ENCODE data around the gene ENGASE.
A peak's percentile ranks its signal among the peaks of the same experiment; 100 is the strongest.

The ENGASE gene

DNA sequence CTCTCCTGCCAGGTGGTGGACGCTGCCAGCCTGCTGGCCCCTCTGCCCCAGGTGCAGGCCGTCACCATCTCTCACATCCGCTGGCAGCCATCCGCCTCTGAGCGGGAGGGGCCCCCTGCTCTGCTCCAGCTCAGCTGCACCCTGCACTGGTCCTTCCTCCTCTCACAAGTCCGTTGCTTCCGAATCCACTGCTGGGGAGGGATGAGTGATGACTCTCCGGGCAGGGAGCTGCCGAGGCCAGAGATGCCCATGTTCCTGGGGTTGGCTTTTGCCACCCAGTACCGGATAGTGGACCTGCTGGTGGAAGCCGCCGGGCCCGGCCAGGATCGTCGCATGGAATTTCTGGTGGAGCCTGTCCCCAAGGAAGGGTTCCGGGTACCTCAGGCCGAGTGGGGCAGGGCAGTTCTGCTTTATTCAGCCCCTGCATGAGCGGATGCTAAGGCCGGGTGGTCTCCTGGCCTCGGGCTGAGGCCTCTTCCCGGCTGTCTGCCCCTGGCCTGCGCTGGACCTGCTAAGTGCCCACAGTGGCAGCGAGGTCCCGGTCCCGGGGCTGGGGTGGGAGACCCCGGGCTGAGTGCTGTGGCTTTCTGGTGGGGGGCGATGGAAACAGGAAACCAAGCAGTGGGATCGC, 11.4 kb downstream of the ENGASE start:
- DNase-seq = no peak
- Histone ChIP-seq H3K27me3 (replicated peaks; ENCODE audit: control insufficient read depth, insufficient read depth, low read length, poor library complexity, severe bottlenecking) (no peaks in the 10 kb centered on the region), H3K9me3 (ENCODE audit: control insufficient read depth, low read length) (no peaks in the 10 kb centered on the region), H3K4me1 (ENCODE audit: control insufficient read depth, insufficient read depth, low read length, poor library complexity, severe bottlenecking) (no peaks in the 10 kb centered on the region), H3K36me3 (ENCODE audit: control insufficient read depth, insufficient read depth, low read length) (peaks cover 27% of the 10 kb centered on the region), H3K27ac (ENCODE audit: insufficient read depth, low read length, poor library complexity, severe bottlenecking) (no peak overlapping the region), H3K4me3 (ENCODE audit: insufficient read depth, low read depth, low read length, poor library complexity, severe bottlenecking) (no peak overlapping the region)

DNA sequence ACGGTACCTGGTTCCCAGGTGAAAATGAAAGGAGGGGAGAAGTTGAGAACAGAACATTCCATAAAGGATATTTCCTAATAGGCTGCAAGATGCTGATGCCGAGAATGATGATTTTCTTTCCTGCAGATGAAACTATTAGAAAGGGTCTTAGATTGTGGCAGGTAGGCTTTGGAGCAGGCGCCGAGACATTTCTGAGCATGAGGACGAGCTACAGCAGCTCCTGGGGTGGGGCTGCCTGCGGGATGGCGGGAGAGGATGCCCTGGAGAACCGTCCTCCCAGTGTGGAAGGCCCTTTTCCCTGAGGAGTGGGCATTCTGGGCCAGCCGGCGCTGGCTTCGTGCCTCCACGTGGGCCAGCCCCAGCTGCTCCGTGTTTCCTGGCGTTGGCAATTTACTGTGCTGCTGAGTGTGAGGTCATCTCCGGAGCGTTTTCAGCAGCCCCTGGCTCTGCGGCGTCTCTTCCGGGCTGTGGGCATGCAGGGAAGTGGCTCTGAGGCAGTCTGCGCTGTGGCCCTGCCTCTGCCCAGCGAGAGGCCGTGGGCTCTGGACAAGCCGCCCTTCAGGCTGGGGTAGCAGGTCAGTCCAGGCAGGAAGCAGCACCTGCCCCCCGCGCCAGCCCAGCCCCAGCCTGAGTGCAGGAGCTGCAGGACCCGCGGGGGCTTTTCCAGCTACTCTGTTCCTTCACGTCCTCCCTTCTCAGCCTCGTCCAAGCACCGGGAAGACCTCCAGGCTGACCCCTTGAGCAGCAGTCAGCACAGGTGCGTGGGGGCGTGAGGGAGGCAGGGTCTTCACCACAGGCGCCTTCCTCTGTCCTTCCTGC, 12.2 kb downstream of the ENGASE start:
- DNase-seq = no peak
- Histone ChIP-seq H3K27ac (ENCODE audit: insufficient read depth, low read length, poor library complexity, severe bottlenecking) (no peak overlapping the region), H3K27me3 (replicated peaks; ENCODE audit: control insufficient read depth, insufficient read depth, low read length, poor library complexity, severe bottlenecking) (no peaks in the 10 kb centered on the region), H3K4me3 (ENCODE audit: insufficient read depth, low read depth, low read length, poor library complexity, severe bottlenecking) (no peak overlapping the region), H3K4me1 (ENCODE audit: control insufficient read depth, insufficient read depth, low read length, poor library complexity, severe bottlenecking) (no peaks in the 10 kb centered on the region), H3K9me3 (ENCODE audit: control insufficient read depth, low read length) (no peaks in the 10 kb centered on the region), H3K36me3 (ENCODE audit: control insufficient read depth, insufficient read depth, low read length) (peaks cover 27% of the 10 kb centered on the region)

GRCh38 chr17:79087428-79088143, 13.0 kb downstream of the ENGASE start:
- Histone ChIP-seq H3K27ac (ENCODE audit: insufficient read depth, low read length, poor library complexity, severe bottlenecking) (no peak overlapping the region), H3K27me3 (replicated peaks; ENCODE audit: control insufficient read depth, insufficient read depth, low read length, poor library complexity, severe bottlenecking) (no peaks in the 10 kb centered on the region), H3K4me1 (ENCODE audit: control insufficient read depth, insufficient read depth, low read length, poor library complexity, severe bottlenecking) (no peaks in the 10 kb centered on the region), H3K4me3 (ENCODE audit: insufficient read depth, low read depth, low read length, poor library complexity, severe bottlenecking) (no peak overlapping the region), H3K9me3 (ENCODE audit: control insufficient read depth, low read length) (no peaks in the 10 kb centered on the region), H3K36me3 (ENCODE audit: control insufficient read depth, insufficient read depth, low read length) (peaks cover 27% of the 10 kb centered on the region)
- peak; percentile 41 to 54 (median 42) for DNase-seq

DNA sequence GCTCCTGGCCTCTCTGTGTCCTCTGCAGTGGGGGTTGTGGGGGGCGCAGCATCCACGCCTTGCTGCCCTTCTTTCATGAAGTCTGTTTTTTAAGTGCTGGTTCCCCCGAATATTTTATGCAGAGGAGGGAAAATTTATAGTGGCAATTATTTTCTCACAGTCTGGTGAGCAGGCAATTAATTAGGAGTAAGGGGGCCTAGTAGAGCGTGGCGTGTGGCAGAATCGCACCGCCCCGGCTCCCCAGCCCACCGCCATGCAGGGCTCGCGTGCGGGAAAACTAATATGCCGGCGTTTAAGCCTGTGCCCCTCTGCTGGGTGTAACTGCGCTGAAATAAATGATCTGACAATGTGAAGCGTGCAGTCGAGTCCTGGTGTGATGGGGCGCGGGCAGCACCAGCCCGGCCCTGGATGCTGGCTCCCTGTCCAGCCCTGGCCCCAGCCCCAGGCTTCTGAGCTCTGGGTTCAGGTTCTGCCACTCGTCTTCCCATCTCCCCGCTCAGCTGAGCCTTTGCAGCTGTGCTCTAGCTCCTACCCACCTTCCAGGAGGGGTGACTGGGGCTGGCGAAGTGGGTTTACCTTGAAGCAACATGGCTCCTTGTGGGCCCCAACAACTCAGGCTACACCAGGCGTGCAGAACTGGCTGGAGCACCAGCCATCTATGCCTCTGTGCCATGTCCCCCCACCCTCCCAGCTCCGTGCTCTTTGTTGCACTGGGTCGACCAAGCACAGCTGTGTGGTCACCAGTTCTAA, 13.8 kb downstream of the ENGASE start:
- H3K27me3 ChIP-seq (replicated peaks; ENCODE audit: control insufficient read depth, insufficient read depth, low read length, poor library complexity, severe bottlenecking) = no peaks in the 10 kb centered on the region
- H3K4me3 ChIP-seq (ENCODE audit: insufficient read depth, low read depth, low read length, poor library complexity, severe bottlenecking) = no peak overlapping the region
- DNase-seq = no peak
- no peaks in the 10 kb centered on the region for H3K9me3 ChIP-seq (ENCODE audit: control insufficient read depth, low read length)
- no peak overlapping the region for H3K27ac ChIP-seq (ENCODE audit: insufficient read depth, low read length, poor library complexity, severe bottlenecking)
- peaks cover 25% of the 10 kb centered on the region for H3K36me3 ChIP-seq (ENCODE audit: control insufficient read depth, insufficient read depth, low read length)
- H3K4me1 ChIP-seq (ENCODE audit: control insufficient read depth, insufficient read depth, low read length, poor library complexity, severe bottlenecking) = no peaks in the 10 kb centered on the region

DNA sequence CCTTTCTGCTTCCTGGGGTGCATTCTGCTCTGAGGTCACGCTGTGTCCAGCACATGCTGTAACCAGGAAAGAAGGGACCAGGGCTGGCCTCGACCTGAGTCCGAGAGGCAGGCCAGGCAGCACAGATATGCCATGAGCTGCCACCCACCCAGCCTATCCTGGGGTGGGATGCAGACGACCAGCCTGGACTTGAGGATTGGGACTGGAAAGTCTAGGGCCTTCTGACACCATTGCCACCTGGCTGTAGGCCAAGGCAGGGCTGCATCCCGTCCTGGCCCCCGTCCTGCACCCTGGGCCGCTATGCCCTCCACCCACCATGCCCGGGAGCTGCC, 14.3 kb downstream of the ENGASE start:
- H3K27me3 ChIP-seq (replicated peaks; ENCODE audit: control insufficient read depth, insufficient read depth, low read length, poor library complexity, severe bottlenecking) = peaks cover under 1% of the 10 kb centered on the region
- no peaks in the 10 kb centered on the region for H3K4me1 ChIP-seq (ENCODE audit: control insufficient read depth, insufficient read depth, low read length, poor library complexity, severe bottlenecking)
- no peak overlapping the region for H3K4me3 ChIP-seq (ENCODE audit: insufficient read depth, low read depth, low read length, poor library complexity, severe bottlenecking)
- no peak for DNase-seq
- peaks cover 20% of the 10 kb centered on the region for H3K36me3 ChIP-seq (ENCODE audit: control insufficient read depth, insufficient read depth, low read length)
- H3K9me3 ChIP-seq (ENCODE audit: control insufficient read depth, low read length) = no peaks in the 10 kb centered on the region
- no peak overlapping the region for H3K27ac ChIP-seq (ENCODE audit: insufficient read depth, low read length, poor library complexity, severe bottlenecking)

DNA sequence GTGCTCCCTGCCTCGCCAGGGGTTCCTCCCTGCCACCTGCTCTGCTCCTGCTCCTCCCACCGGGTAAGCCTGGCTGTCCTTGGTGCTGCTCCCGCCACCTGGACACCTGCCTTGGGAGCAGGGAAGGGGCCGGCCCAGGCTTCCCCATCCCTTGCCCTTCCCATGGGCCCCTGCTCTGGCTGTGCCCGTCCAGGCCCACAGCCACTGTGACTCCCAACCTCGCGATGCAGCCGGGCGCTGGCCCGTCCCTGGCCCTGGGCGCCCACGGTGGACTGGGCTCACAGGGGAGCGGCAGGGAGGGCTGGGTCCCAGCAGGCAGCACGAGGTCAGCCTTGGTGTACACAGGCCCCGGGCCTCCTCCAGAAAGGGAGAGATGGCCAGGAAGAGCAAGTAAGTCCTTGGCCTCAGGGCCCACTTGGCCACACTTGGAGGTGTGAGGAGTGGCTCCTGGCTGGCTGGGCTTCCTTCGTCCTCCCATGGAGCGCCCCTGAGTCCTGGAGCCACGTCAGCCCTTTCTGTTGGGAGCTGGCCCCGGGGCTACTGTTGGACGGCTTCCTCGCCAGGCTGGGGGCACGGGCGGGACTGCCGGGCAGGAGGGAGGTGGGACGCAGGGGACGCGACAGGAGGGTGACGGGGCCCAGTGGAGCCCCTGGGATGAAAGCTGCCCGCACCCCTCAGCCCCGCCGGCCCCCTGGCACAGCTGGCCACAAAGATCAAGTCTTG, 15.3 kb downstream of the ENGASE start:
- H3K4me3 ChIP-seq (ENCODE audit: insufficient read depth, low read depth, low read length, poor library complexity, severe bottlenecking) = no peak overlapping the region
- no peak overlapping the region for H3K27ac ChIP-seq (ENCODE audit: insufficient read depth, low read length, poor library complexity, severe bottlenecking)
- DNase-seq = no peak
- H3K27me3 ChIP-seq (replicated peaks; ENCODE audit: control insufficient read depth, insufficient read depth, low read length, poor library complexity, severe bottlenecking) = peaks cover 3% of the 10 kb centered on the region
- H3K4me1 ChIP-seq (ENCODE audit: control insufficient read depth, insufficient read depth, low read length, poor library complexity, severe bottlenecking) = no peaks in the 10 kb centered on the region
- H3K36me3 ChIP-seq (ENCODE audit: control insufficient read depth, insufficient read depth, low read length) = peaks cover 12% of the 10 kb centered on the region
- no peaks in the 10 kb centered on the region for H3K9me3 ChIP-seq (ENCODE audit: control insufficient read depth, low read length)

DNA sequence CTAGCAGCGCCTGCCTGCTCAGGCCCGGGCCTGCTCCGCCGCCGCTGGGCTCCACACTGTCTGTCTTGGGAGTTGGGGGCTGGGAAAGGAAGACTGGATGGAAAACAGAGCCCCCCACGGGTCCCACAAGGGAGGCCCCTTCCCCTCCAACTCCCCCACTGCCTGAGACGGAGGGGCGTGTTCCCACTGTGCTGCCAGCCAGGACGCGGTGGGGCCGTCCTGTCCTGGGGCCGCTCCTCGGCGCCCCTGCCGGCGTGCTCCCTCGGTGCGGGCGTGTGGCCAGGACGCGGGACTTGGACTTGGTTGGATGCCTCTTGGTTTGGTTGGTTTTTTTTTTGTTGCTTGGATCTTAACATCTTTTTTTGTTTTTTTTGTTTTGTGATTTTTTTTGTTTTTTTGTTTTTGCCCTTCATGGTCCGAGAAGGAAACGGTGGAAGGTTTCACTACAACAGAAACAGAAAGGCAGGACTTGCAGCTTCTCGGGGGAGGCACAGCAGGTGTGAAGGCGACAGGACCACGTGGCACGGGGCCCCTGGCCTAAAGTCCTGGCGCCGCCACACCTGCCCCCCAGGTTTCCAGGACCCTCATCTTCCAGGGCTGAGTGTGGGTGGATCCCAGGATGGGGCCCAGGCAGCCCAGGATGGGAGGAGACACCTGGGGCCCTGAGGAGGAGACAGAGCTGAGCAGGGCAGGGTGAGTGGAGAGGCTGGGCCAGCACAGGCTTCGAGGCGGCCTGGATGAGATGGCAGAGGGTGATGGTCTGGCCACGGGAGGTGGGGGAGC, 16.0 kb downstream of the ENGASE start:
- no peak for DNase-seq
- Histone ChIP-seq H3K9me3 (ENCODE audit: control insufficient read depth, low read length) (no peaks in the 10 kb centered on the region), H3K27me3 (replicated peaks; ENCODE audit: control insufficient read depth, insufficient read depth, low read length, poor library complexity, severe bottlenecking) (peaks cover 3% of the 10 kb centered on the region)

DNA sequence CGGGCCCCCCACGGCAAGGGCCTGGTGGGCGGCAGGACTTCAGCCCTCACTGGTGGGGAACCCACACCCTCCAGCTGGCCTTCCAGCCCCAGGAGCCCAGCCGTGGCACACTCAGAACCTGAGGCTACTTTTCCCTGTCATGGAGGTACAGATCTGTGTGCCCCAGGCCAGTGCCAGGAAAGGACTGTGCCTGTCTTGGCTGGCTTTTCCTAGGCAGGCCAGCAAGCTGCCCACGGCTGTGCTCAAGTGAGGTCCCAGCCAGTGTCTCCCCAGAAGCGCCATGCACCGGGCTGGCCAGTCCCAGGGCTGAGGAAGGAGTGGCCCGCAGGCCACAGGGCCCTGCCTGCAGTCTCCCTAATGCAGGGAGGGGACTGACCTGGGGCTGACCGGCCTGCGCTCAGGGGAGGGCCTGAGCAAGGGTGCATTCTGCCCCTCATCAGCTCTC, 16.6 kb downstream of the ENGASE start:
- Histone ChIP-seq H3K9me3 (ENCODE audit: control insufficient read depth, low read length) (no peaks in the 10 kb centered on the region), H3K36me3 (ENCODE audit: control insufficient read depth, insufficient read depth, low read length) (no peaks in the 10 kb centered on the region), H3K4me3 (ENCODE audit: insufficient read depth, low read depth, low read length, poor library complexity, severe bottlenecking) (no peak overlapping the region), H3K4me1 (ENCODE audit: control insufficient read depth, insufficient read depth, low read length, poor library complexity, severe bottlenecking) (no peaks in the 10 kb centered on the region), H3K27me3 (replicated peaks; ENCODE audit: control insufficient read depth, insufficient read depth, low read length, poor library complexity, severe bottlenecking) (peaks cover 3% of the 10 kb centered on the region), H3K27ac (ENCODE audit: insufficient read depth, low read length, poor library complexity, severe bottlenecking) (no peak overlapping the region)
- DNase-seq = no peak

More for the DNA sequence above, 16.0 kb downstream of the ENGASE start:
- Histone ChIP-seq H3K27ac (ENCODE audit: insufficient read depth, low read length, poor library complexity, severe bottlenecking) (no peak overlapping the region), H3K4me3 (ENCODE audit: insufficient read depth, low read depth, low read length, poor library complexity, severe bottlenecking) (no peak overlapping the region), H3K4me1 (ENCODE audit: control insufficient read depth, insufficient read depth, low read length, poor library complexity, severe bottlenecking) (no peaks in the 10 kb centered on the region), H3K36me3 (ENCODE audit: control insufficient read depth, insufficient read depth, low read length) (peaks cover 5% of the 10 kb centered on the region)

DNA sequence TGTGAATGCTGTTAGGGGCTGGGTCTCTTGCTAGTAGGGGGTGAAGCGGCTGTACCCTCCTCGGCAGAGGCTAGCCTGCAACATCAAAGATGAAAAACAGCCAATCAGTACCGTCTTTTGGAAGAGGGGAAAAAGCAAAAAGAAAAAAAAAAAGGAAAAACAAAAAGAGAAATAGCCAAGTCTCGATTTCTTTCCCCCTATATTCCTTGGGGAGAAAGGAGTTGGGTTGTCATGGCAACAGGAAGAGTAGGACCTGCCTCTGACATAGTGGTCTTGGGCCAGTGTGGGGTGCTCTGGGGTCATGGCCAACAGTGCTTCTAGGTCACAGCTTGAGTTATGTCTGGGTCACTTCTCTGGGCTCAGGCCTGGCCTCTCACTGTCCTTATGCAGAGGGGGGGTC, 17.9 kb downstream of the ENGASE start:
- H3K36me3 ChIP-seq (ENCODE audit: control insufficient read depth, insufficient read depth, low read length) = no peaks in the 10 kb centered on the region
- no peak overlapping the region for H3K4me3 ChIP-seq (ENCODE audit: insufficient read depth, low read depth, low read length, poor library complexity, severe bottlenecking)
- no peak for DNase-seq
- H3K4me1 ChIP-seq (ENCODE audit: control insufficient read depth, insufficient read depth, low read length, poor library complexity, severe bottlenecking) = peaks cover 5% of the 10 kb centered on the region
- H3K27me3 ChIP-seq (replicated peaks; ENCODE audit: control insufficient read depth, insufficient read depth, low read length, poor library complexity, severe bottlenecking) = peaks cover 12% of the 10 kb centered on the region
- H3K27ac ChIP-seq (ENCODE audit: insufficient read depth, low read length, poor library complexity, severe bottlenecking) = no peak overlapping the region
- H3K9me3 ChIP-seq (ENCODE audit: control insufficient read depth, low read length) = no peaks in the 10 kb centered on the region
